SIG-M5 treated with dmso at 0.1 percent for 504 hours (cell line): ENCODE data around the gene SLC6A13.
"Not testable (repeated sequence)": the region's sequence is repeated elsewhere in the genome, so short reads cannot be mapped to it uniquely, and the experiment has no call there.

Experiments
- DNase-seq: peaks from one replicate; lab custom pipeline; 2025; ENCODE audit not compliant: unreplicated experiment; lab: John Stamatoyannopoulos, UW

Gene SLC6A13

GRCh38 chr12:262817-263216 is at the start of gene SLC6A13:
Gene SLC6A13, minus strand, starts transcription at chr12:262836. Its CDS starts 2,784 bp downstream, at chr12:260052.
- no peak for DNase-seq

- DNase-seq, result no peak
Observed at GRCh38 chr12:308511-308910, 45.9 kb upstream of the SLC6A13 start.

- no peak for DNase-seq
Observed at GRCh38 chr12:307406-307805, 44.8 kb upstream of the SLC6A13 start.

DNA sequence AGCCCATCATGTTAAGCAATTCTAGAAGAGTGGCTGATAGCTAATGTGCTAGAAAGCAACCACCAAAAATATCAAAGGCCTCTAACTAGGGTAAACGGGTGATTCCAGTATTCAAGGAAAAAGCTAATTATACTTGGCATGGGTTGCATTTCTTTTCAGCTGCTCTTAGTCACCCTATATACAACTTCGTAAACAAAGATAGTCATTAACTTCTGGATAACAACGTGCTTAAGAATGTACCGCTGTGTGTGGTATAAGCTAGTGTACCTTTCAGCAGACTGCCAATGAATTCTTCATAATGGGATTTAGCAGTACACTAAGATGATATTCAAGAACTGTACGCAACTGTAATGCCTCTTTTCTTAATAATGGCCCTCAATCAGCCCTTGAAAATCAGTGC is 42.2 kb upstream of the SLC6A13 start:
- no peak for DNase-seq

DNA sequence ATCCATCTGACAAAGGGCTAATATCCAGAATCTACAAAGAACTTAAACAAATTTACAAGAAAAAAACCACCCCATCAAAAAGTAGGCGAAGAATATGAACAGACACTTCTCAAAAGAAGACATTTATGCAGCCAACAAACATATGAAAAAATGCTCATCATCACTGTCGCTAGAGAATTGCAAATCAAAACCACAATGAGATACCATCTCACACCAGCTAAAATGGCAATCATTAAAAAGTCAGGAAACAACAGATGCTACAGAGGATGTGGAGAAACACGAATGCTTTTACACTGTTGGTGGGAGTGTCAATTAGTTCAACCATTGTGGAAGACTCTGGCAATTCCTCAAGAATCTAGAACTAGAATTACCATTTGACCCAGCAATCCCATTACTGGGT is 40.1 kb upstream of the SLC6A13 start:
- not testable (repeated sequence) for DNase-seq

- DNase-seq, result not testable (repeated sequence)
Observed at GRCh38 chr12:300166-300565, 37.5 kb upstream of the SLC6A13 start.

DNA sequence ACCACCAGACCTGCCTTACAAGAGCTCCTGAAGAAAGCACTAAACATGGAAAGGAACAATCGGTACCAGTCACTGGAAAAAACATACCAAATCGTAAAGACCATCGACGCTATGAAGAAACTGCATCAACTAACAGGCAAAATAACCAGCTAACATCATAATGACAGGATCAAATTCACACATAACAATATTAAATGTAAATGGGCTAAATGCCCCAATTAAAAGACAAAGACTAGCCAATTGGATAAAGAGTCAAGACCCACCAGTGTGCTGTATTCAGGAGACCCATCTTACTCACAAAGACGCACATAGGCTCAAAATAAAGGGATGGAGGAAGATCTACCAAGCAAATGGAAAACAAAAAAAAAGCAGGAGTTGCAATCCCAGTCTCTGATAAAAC is 36.9 kb upstream of the SLC6A13 start:
- not testable (repeated sequence) for DNase-seq

- not testable (repeated sequence) for DNase-seq
Observed at GRCh38 chr12:298059-298458, 35.4 kb upstream of the SLC6A13 start.

- DNase-seq, result no peak
Observed at GRCh38 chr12:295132-295531, 32.5 kb upstream of the SLC6A13 start.

GRCh38 chr12:293199-293598 is 30.6 kb upstream of the SLC6A13 start:
- DNase-seq, result peak; percentile 14

GRCh38 chr12:292186-292585 is 29.6 kb upstream of the SLC6A13 start:
- DNase-seq, result no peak

DNA sequence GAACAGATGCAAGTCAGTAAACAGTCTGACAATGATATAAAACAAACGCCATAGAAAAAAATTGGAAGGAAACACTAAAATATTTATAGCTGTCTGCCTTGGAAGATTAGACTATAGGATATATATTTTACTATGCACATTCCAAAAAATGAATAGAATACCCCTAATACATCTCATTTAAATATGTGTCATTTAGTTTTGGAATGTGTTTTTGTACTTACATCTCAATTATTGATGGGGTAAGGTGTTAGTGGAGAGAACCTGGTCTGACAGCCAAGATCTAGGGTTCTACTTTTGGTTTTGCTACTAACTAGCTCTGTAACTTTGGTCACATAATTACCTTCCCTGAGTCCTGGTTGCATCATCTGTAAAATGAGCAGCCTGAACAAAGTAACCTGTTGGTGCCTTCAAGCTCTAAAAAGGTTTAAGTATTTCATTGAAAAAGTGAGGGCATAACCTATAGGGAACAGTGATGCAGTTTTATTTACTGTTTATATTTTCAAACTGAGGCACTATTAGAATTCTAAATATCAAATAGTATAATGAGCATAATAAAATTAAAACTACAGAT is 28.6 kb upstream of the SLC6A13 start:
- no peak for DNase-seq

GRCh38 chr12:288687-289086 is 26.1 kb upstream of the SLC6A13 start:
- no peak for DNase-seq

- DNase-seq, result no peak
Observed at GRCh38 chr12:286531-287300, 24.1 kb upstream of the SLC6A13 start.

GRCh38 chr12:278046-278445 is 15.4 kb upstream of the SLC6A13 start:
- DNase-seq, result no peak

DNA sequence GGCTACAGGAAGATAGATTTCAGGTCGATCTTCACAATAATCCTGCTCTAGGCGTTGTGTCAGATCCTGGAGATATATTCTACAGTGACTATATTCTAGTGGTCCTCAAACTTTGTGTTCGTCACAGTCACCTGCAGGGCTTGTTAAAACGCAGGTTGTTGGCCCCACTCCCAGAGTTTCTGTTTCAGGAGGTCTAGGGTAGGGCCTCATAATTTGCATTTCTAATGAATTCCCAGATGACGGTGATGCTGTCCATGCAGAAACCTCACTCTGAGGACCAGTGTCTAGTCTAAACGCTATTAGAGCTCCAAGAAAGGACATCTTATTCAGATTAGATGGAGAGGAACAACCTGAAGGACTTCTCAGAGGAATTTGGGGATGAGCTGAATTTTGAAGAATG is 13.2 kb upstream of the SLC6A13 start:
- DNase-seq, result no peak

DNA sequence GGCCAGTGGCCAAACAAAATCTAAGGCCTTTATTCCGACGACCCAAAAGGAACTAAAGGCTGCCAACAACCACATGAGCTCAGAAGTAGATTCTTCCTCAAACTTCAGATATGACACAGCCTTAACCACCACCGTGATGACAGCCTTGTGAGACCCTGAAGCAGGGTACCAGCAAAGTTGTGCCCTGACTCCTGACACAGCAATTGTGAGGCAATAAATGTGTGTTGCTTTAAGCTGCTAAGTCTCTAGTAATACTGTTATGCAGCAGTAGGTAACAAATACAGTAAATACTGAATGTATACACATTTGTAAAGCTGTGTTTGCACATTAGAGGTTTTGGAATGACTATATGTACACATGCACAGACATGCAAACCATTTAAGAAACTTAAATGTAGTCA is 10.7 kb upstream of the SLC6A13 start:
- DNase-seq, result no peak

- no peak for DNase-seq
Observed at GRCh38 chr12:272942-273341, 10.3 kb upstream of the SLC6A13 start.

DNA sequence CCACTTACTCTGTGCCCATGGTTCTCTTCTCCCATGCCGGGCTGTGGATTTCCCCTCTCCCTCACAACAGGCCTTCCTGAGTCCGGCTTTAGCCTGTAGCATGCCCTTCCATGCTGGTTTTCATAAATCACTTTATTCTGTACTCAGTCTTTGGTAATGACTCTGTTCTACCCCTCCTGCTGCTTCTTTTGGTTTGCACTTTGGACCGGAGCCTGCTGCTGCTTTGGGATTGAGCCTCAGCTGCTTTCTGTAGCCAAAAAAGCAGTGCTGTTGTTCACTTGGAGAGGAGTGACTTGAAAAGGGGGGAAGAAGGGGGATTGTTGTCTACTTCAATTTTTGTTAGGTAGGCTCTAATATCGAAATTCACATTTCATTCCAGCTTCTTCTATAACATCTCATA is 8.5 kb upstream of the SLC6A13 start:
- no peak for DNase-seq

DNA sequence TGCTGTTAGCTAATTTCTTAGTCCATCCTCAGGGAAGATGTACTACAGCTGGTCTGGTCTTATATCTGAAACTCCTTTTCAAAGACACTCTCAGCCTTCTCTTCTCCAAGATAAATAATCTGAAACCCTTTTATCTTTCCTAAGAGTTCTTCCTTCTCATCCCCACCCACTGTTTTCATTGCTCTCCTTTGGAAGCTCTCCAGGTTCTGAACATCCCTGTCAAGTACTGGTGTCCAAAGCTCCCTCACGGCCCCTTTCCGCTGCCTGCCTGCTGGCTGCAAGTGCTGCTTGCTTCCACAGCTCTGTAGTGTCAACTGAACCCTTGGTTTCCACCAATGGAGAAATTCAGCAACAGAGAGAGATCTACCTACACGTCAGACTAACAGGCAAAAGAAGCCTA is 6.6 kb upstream of the SLC6A13 start:
- DNase-seq, result no peak

DNA sequence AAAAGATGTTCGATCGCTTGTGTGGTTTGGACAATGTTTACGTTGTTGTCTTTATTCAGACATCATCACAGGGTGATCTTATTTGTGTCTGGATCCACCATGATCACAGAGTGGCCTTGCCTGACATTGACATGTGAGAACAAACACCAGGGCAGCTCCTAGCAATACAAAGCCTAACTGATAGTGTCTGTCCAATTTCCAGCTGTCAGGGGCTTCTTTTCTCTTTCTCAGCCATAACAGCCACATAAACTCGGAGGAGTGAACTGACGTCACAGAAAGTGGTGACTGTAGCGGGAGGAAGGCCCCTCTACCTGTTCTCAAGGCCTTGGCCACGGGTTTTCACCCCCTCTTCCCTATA is 5.8 kb upstream of the SLC6A13 start:
- DNase-seq, result no peak

DNA sequence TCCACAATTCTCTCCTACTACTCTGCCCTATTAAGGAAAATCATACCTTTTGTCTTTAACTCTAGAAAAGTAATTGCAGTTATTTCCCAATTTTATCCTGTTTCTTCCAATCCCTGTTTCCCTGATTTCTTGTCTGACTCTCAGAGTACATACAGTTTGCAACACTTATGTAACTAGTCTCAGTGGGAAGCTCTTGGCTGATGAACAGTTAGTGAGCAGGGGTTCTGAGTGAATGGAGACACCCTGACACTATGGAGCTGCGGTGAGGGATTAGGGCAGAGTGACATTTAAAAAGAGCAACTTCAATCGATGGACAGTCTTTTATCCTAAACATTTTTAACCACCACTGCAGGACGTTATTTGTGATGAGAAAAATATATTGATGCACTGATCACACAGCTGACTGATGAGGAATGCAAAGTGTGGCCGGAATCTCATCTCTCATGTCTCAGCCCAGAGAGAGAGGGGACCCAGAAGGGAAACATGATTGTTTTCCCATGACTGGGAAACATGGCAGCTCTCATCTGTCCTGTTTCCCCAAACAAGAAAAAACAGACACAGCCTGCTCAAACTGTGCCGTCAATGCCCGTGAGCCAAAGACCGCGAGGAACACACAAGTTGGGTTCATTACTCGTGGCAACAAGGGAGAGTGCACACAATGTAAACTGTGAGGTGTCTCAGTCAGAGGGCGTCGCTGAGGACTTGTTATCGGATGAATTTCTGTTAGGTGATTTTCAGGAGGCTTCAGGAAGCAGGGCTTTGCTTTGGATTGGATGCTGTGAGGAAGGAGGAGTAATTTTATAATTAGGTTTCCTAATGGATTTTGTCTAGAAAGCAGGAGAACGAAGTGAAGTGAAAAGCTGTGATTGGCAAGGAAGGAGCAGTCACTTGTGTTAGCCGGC is 5.2 kb upstream of the SLC6A13 start:
- no peak for DNase-seq
